SH-SY5Y (cell line): ENCODE results near the gene ADAT3.

Experiments used
- GATA2 ChIP-seq: IDR thresholded peaks from 2 replicates; pipeline ENCODE4 v1.6.1; 2011; ENCODE audit warnings: mild to moderate bottlenecking, low read depth, low read length
- GATA3 ChIP-seq: IDR thresholded peaks from 2 replicates; pipeline ENCODE4 v1.6.1; 2011; ENCODE audit warnings: low read depth, mild to moderate bottlenecking, low read length, moderate library complexity

ADAT3 gene

DNA sequence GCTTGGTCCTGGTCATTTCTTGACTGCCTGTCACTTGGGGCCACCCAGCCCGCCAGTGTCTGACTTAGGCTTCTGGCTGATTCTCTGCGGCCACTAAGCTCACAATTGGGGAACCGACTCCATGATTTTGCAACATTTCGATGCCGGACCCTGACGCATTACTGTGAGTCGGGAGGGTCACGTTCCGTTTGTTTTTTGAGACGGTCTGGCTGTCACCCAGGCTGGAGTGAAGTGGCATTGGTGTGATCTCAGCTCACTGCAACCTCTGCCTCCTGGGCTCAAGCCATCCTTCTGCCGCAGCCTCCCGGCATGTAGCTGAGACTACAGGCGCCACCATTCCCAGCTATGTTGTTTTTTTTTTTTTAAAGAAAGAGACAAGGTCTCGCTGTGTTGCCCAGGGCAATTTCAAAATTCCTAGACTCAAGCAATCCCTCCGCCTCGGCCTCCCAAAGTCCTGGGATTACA lies 3.2 kb upstream of the ADAT3 start:
- TF ChIP-seq GATA2: no peak
- TF ChIP-seq GATA3: no peak

DNA sequence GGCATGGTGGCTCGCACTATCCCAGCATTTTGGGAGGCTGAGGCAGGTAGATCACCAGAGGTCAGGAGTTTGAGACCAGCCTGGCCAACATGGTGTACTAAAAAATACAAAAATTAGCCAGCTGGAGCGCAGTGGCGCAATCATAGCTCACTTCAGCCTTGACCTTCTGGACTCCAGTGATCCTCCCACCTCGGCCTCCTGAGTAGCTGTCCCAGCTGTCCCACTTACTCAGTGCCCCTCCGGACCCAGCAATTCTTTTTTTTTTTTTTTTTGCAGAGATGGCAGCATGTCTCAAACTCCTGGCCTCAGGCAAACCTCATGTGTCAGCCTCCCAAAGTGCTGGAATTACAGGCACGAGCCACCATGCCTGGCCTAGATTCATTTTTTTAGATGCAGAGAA lies 2.3 kb upstream of the ADAT3 start:
- TF ChIP-seq GATA2 (no peak), GATA3 (no peak)

DNA sequence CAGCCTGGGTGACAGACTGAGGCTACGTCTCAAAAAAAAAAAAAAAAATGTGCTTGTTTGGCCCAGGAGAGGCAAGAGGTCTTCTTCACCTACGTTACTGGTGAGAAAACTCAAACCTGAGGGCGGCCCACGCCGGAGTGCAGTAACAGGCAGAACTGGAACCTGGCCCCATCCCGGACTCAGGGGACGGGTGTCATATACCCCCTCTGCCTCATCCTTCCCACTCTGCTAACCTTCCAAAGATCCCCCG lies 414 bp upstream of the ADAT3 start:
- TF ChIP-seq GATA2 (no peak), GATA3 (no peak)

DNA sequence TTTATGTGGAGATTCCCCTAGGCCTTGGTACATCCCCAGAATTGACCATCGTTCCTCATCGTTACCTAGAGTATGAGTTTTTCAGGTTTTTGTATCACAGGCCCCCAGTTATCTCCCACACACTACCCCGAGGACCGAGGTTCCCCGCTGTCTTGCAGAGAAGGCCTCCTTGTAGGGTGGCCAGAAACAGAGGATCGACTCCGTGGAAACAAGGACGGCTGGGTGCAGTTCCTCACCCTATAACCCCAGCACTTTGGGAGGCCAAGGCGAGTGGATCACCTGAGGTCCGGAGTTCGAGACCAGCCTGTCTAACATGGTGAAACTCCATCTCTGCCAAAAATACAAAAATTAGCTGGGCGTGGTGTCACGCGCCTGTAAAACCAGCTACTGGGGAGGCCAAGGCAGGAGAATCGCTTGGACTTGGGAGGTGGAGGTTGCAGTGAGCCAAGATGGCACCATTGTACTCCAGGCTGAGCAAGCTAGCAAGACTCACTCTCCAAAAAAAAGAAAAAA lies 720 bp downstream of the ADAT3 start:
- no peak for TF ChIP-seq GATA2
- no peak for TF ChIP-seq GATA3

DNA sequence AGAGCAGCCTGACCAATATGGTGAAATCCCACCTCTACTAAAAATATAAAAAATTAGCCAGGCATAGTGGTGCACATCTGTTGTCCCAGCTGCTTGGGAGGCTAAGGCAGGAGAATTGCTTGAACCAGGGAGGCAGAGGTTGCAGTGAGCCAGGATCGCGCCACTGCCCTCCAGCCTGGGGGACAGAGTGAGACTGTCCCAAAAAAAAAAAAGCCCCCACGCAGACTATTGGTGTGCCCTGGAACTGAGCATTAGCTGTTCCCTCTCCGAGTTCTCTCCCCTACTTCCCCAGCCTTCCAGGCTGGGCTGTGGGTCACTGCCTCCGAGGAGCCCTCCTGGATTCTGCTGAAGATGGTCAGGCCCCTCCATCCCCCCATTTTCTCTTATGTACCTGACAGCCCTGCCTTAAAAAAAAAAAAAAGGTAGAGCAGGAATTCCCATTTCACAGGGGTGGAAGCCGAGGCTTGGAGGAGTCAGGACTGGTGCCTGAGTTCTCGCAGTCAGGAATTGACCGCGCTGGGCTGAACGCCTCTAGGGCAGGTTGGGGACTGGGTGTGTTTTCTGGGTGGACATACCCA lies 1.9 kb downstream of the ADAT3 start:
- TF ChIP-seq GATA2 (no peak), GATA3 (no peak)

DNA sequence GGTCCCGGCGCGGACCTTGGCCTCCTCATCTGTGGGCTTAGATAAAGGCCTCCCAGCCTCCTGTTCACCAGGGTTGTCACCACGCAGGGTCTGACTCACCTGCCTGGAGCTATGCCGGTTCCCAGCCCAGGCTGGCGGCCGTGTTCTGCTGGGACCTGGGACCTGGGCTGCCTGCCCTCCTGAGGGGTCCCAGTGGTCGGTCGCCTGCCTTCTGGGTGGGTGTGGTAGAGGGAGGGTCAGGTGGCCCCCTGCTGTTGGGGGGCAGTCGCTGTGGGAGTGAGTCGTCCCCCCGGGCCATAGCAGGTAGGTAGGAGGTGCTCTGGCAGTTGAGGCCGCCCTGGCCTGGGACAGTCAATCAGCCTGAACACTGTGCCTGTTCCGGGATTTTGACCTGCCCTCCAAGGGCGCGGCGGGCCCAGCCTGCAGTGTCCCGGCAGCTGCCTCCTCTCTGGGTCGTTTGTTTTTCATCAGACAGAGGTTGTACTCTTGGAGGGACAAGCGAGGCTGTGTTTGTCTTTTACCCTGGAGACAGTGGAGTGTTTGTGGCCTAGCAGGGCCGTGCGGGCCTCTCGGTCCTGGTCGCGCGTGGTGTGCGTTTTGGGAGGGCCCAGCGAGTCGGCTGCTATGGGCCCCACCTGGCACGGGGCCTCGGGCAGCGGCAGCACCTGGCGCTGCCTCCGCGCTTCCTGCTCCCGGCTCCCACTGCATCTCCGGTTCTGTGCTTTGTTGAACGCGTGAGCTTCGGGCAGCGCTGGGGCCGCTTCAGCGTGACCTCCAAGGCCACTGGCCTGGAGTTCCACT lies 2.6 kb downstream of the ADAT3 start:
- no peak for TF ChIP-seq GATA3
- no peak for TF ChIP-seq GATA2

DNA sequence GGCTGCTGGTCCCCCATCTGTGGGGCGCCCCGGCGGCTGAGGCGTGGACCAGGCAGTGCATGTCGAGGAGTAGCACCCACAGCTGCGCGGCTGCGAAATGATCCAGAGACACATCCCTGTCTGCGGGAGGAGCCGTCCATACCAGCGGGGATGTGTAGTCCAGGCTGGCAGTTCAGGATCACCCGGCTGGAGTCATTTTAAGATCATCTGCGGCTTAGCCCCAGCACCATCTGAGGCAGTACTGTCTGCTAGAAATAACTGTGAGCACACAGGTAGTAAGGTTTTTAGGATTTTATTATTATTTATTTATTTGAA lies 3.1 kb downstream of the ADAT3 start:
- TF ChIP-seq GATA3: no peak
- no peak for TF ChIP-seq GATA2

DNA sequence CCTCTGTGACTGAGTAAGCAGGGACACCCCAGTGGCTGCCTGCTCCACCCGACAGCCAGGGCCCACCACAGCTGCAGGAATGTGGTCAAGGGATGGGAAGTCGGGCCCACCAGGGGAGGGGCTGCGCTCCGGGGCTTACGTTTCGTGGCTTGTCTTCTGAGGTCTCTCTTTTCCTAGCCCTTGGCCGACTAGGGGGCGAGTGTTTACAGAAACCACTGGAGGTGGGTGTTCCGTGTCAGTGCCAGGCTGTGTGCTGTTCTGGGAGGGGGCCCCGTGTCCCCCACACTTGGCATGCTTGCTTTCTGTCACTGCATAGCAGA lies 4.5 kb downstream of the ADAT3 start:
- TF ChIP-seq GATA3 (no peak), GATA2 (no peak)

DNA sequence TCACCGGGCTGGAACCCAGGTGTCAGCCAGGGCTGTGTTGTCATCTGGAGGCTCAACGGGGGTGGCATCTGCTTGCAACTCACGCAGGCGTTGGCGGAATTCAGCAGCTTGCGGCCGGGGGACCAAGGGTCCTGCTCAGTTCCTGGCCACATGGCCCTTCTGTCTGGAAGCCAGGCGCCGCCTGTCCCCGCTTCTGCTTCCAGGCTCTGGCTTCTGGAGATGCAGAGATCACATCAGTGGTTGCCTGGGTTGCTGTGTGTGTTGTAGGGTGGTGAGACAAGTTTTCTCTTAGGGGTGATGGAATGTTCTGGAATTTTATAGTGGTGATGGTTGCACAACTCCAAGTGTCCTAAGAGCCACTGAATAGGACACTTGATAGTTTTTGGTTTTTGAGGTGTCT lies 5.0 kb downstream of the ADAT3 start:
- TF ChIP-seq GATA3 (no peak), GATA2 (peak; percentile 88)

DNA sequence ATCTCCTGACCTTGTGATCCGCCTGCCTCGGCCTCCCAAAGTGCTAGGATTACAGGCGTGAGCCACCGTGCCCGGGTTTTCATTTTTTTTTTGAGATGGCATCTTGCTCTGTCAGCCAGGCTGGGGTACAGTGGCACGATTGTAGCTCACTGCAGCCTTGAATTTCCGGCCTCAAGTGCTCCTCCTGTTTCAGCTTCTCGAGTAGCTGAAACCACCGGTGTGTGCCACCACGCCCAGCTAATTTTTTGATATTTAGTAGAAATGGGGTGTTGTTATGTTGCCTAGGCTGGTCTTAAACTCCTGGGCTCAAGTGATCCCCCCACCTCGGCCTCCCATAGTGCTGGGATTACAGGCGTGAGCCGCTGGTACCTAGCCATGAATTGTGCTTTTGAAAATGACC lies 5.9 kb downstream of the ADAT3 start:
- TF ChIP-seq GATA3 (no peak), GATA2 (no peak)

DNA sequence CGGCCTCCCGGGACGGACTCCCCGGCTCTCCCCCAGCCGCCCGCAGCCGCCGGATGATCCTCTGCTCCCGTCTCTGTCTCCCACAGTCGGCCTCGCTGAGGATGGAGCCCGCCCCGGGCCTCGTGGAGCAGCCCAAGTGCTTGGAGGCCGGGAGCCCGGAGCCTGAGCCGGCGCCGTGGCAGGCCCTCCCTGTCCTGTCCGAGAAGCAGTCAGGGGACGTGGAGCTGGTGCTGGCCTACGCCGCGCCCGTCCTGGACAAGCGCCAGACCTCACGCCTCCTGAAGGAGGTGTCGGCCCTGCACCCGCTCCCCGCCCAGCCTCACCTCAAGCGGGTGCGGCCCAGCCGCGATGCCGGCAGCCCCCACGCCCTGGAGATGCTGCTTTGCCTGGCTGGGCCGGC lies 6.8 kb downstream of the ADAT3 start:
- no peak for TF ChIP-seq GATA3
- TF ChIP-seq GATA2: no peak

DNA sequence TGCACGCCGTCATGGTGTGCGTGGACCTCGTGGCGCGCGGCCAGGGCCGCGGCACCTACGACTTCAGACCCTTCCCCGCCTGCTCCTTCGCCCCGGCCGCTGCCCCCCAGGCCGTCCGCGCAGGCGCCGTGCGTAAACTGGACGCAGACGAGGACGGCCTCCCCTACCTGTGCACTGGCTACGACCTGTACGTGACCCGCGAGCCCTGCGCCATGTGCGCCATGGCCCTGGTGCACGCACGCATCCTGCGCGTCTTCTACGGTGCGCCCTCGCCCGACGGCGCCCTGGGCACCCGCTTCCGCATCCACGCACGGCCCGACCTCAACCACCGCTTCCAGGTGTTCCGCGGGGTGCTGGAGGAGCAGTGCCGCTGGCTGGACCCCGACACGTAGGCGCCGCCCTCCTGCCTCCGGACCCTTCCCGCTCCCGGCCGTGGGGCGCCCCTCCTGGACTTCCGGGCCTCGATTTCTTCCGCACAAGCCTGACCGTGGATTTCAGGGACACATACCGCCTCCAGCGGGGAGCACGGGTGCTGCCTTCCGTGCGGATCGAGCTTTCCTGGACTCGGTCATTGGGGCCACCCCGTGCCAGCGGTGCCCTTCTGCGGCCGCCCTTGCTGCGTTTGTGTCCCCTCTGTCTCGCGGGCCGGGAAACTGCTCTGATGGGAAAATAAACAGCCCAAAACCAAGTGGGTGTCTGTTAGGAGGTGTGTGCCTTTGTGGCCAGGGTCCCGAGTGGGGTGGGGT lies 7.7 kb downstream of the ADAT3 start:
- no peak for TF ChIP-seq GATA2
- no peak for TF ChIP-seq GATA3

DNA sequence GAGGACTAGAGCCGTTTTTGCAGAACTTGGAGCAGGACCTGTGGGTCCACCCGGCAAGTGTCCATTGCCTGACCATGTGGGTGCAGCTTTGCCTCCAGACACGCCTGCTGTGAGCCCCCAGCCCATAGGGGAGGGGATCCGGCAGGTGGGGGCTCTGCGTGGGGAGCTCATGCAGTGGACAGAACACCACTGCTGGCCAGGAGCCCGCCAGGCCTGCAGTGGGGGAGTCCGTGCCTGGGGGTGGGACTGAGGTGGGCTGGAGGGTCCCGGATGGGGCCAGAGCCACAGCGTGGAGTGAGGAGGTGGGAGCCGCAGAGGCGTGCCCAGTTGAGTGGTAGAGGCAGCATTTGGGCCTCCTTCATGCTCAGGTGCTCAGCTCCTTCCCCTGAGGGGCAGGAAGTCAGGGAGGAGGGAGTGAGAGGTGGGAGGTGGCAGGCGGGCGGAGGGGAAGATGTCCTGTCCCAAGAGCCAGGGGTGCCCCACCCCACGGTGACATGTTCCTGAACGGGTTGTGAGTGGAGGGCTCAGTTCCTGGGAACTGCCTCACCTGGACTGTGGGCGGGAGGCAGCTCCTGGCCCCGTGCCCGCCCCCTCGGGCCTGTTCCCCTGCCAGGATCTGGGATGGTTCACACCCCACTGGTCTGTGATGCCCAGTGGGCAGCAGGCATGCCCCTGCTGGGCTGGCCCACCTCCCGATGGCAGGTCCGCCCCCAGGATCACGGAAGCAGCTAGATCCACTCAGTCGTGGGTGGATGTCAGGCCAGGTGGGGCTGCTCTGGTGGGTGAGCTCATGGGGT lies 8.8 kb downstream of the ADAT3 start:
- TF ChIP-seq GATA2 (no peak), GATA3 (no peak)

DNA sequence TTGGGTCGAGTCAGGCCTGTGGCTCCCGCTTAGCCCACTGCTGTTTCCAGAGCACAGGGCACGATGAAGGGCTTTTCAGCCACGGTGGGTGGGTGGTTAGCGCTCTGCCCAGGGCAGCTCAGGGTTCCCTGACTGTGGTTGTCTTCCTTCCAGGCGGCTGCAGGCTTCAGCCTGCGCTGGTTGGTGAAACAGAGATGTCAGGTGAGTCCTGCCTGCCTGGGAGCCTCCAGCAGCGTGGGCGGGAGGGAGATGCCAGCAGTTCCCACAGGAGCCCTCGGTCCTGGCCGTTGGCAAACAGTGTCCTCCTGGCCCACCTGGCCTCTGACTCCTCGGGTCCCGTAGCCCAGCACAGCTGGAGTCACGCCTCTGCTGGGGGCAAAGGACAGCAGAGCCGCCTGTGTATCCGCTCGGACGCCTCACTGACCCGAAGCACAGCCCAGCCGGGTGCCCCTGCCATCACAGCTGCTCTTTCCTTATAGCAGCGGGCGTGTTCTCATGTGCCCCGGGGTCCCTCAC lies 9.7 kb downstream of the ADAT3 start:
- TF ChIP-seq GATA2 (no peak), GATA3 (no peak)

DNA sequence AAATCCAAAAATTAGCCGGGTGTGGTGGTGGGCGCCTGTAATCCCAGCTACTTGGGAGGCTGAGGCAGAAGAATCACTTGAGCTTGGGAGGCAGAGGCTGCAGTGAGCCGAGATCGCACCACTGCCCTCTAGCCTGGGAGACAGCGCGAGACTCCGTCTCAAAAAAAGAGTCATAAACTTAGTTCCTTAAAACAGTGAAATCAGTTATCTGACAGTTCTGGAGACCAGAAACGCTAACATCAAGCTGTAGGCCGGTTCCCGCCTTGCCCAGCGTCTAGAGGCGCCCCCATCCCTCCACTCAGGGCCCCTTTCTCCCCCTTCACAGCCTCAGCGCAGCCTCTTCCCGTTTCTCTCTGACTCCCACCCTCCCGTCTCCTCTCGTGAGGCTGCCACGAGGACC lies 11.9 kb downstream of the ADAT3 start:
- TF ChIP-seq GATA3: no peak
- TF ChIP-seq GATA2: no peak
